Measurements from ENCODE around the gene FGGY.

The FGGY gene

DNA sequence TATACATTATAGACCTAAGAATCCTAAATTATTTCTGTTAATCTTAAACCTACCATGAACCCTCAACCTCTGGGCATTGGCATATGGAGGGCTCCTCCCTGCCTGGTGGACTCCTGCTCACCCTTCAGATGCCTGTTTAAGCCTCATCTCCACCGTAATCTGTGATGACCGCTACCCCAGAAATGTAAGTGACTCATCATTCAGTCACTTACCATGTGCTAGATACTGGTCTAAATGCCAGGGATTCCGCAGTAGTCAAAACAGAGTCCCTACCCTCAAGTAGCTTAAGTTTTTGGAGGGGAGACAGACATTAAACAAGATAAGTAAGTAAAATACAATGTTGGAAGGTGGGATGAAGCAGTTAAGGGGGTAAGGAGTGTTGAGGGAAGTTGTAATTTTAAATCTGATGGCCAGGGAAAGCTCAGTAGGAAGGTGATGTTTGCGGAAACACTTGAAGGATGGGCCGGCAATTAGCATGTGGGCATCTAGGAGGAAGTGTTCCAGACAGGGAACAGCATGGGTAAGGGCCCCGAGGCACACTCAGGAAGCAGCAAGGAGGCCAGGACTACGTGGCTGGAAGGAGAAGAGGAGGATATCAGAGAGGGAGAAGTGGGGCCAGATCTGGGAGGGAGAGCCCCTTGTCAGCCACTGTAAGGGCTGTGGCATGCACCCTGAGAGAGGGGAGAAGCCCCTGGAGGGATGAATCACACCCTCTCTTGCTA is 376.1 kb downstream of the FGGY start:
- H3K4me3 ChIP-seq (ENCODE audit: low read depth in 1 of 2, low read length in 2 of 2): no peak overlapping the region
- H3K27ac ChIP-seq (ENCODE audit: low read length): no peak overlapping the region
- no peaks in the 10 kb centered on the region for H4K20me1 ChIP-seq (ENCODE audit: insufficient read depth, low read length)
- no peaks in the 10 kb centered on the region for H3K27me3 ChIP-seq (ENCODE audit: insufficient read depth, low read length, poor library complexity)
- H3K9ac ChIP-seq (ENCODE audit: low read depth, low read length): no peak overlapping the region
- DNase-seq: no peak
- H3K36me3 ChIP-seq (ENCODE audit: insufficient read depth, low read length): no peaks in the 10 kb centered on the region
- ATAC-seq (ENCODE audit: insufficient read depth, low read depth): no peak
- TF ChIP-seq EZH2 (IDR thresholded peaks at IDR 0.05; ENCODE audit: borderline replicate concordance, low read depth, low read length, severe bottlenecking): no peak
- TF ChIP-seq, protein P1, sequence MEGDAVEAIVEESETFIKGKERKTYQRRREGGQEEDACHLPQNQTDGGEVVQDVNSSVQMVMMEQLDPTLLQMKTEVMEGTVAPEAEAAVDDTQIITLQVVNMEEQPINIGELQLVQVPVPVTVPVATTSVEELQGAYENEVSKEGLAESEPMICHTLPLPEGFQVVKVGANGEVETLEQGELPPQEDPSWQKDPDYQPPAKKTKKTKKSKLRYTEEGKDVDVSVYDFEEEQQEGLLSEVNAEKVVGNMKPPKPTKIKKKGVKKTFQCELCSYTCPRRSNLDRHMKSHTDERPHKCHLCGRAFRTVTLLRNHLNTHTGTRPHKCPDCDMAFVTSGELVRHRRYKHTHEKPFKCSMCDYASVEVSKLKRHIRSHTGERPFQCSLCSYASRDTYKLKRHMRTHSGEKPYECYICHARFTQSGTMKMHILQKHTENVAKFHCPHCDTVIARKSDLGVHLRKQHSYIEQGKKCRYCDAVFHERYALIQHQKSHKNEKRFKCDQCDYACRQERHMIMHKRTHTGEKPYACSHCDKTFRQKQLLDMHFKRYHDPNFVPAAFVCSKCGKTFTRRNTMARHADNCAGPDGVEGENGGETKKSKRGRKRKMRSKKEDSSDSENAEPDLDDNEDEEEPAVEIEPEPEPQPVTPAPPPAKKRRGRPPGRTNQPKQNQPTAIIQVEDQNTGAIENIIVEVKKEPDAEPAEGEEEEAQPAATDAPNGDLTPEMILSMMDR (IDR thresholded peaks at IDR 0.05; ENCODE audit: borderline replicate concordance, extremely low read depth, low read length, poor library complexity, severe bottlenecking): no peak
- no peaks in the 10 kb centered on the region for H3K9me3 ChIP-seq (ENCODE audit: insufficient read depth, low read length, severe bottlenecking)
- H3K4me1 ChIP-seq (ENCODE audit: insufficient read depth, low read length): no peaks in the 10 kb centered on the region
- H3K4me2 ChIP-seq (ENCODE audit: insufficient read depth, low read length): no peak overlapping the region
- H3K79me2 ChIP-seq (ENCODE audit: insufficient read depth, low read length): no peaks in the 10 kb centered on the region
- no peak overlapping the region for H2AFZ ChIP-seq (ENCODE audit: low read depth, low read length)

DNA sequence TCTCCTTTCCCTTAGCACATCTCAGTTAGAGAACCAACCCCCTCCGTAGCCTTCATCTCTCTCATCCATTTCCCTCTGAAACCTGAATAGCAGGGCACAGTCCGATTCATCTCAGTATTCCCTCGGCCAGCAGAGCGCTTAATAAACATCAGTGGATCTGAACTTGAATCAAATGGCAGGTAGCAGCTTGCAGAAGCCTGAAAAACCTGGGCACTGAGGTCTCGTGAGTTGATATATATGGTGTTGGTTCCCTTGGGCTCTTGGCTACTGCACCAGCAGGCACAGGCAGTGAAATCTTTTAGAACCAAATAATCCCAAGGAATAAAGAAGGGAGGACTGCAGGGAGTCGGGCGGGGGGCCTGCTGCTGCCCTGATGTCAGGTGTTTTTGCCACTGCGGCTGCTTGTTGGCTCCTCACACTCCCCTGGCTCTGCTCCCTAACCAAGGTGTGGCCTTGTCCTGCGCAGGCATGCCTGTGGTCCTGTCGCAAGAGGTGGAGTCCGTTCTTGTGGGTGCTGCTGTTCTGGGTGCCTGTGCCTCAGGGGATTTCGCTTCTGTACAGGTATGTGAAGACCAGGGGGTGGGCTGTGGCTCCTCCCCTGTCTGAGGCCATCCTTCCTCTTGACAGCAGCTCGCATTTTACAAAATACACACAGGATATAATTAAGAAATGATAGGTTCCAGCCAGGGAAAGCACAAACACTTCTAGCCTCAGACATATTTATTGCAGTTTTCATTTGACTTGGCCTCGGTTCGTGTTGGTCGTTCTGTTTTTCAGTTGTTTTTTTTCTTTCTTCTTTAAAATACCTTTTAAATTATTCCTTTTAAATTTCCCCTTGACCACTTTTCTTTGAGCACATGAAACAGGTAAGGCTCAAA is 376.9 kb downstream of the FGGY start:
- H3K4me1 ChIP-seq (ENCODE audit: insufficient read depth, low read length): no peaks in the 10 kb centered on the region
- H4K20me1 ChIP-seq (ENCODE audit: insufficient read depth, low read length): no peaks in the 10 kb centered on the region
- H3K79me2 ChIP-seq (ENCODE audit: insufficient read depth, low read length): no peaks in the 10 kb centered on the region
- no peak overlapping the region for H2AFZ ChIP-seq (ENCODE audit: low read depth, low read length)
- no peak overlapping the region for H3K4me3 ChIP-seq (ENCODE audit: low read depth in 1 of 2, low read length in 2 of 2)
- ATAC-seq (ENCODE audit: insufficient read depth, low read depth) (no peak), DNase-seq (no peak)
- H3K4me2 ChIP-seq (ENCODE audit: insufficient read depth, low read length): no peak overlapping the region
- H3K36me3 ChIP-seq (ENCODE audit: insufficient read depth, low read length): no peaks in the 10 kb centered on the region
- H3K27me3 ChIP-seq (ENCODE audit: insufficient read depth, low read length, poor library complexity): no peaks in the 10 kb centered on the region
- H3K27ac ChIP-seq (ENCODE audit: low read length): no peak overlapping the region
- H3K9me3 ChIP-seq (ENCODE audit: insufficient read depth, low read length, severe bottlenecking): no peaks in the 10 kb centered on the region
- H3K9ac ChIP-seq (ENCODE audit: low read depth, low read length): no peak overlapping the region
- TF ChIP-seq, protein P1 (IDR thresholded peaks at IDR 0.05; ENCODE audit: borderline replicate concordance, extremely low read depth, low read length, poor library complexity, severe bottlenecking): no peak
- no peak for TF ChIP-seq EZH2 (IDR thresholded peaks at IDR 0.05; ENCODE audit: borderline replicate concordance, low read depth, low read length, severe bottlenecking)

DNA sequence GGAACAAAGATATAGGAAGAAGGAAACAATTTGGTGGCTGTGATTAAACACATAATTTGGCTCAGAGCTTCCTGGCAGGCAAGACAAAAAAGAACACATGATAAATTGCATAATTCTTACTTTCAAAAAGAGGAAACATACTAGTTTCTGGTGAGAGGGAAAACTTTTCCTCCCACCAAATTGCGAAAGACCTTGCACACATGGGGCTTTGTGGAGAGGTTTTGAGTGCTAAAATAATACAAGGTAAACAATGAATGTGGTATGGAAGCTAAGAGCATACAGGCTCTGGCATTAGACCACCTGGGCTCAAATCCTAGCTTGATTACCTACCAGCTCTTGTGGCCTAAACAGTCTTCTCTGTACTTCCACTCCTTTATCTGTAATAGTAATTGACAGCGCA is 377.7 kb downstream of the FGGY start:
- DNase-seq (no peak), ATAC-seq (ENCODE audit: insufficient read depth, low read depth) (no peak)
- no peak for TF ChIP-seq EZH2 (IDR thresholded peaks at IDR 0.05; ENCODE audit: borderline replicate concordance, low read depth, low read length, severe bottlenecking)
- TF ChIP-seq, protein P1 (IDR thresholded peaks at IDR 0.05; ENCODE audit: borderline replicate concordance, extremely low read depth, low read length, poor library complexity, severe bottlenecking): no peak
- H3K27me3 ChIP-seq (ENCODE audit: insufficient read depth, low read length, poor library complexity): no peaks in the 10 kb centered on the region
- no peak overlapping the region for H3K27ac ChIP-seq (ENCODE audit: low read length)
- H3K4me1 ChIP-seq (ENCODE audit: insufficient read depth, low read length): no peaks in the 10 kb centered on the region
- H3K79me2 ChIP-seq (ENCODE audit: insufficient read depth, low read length): no peaks in the 10 kb centered on the region
- no peaks in the 10 kb centered on the region for H3K9me3 ChIP-seq (ENCODE audit: insufficient read depth, low read length, severe bottlenecking)
- H3K4me3 ChIP-seq (ENCODE audit: low read depth in 1 of 2, low read length in 2 of 2): no peak overlapping the region
- H2AFZ ChIP-seq (ENCODE audit: low read depth, low read length): no peak overlapping the region
- no peaks in the 10 kb centered on the region for H4K20me1 ChIP-seq (ENCODE audit: insufficient read depth, low read length)
- H3K9ac ChIP-seq (ENCODE audit: low read depth, low read length): no peak overlapping the region
- no peak overlapping the region for H3K4me2 ChIP-seq (ENCODE audit: insufficient read depth, low read length)
- H3K36me3 ChIP-seq (ENCODE audit: insufficient read depth, low read length): no peaks in the 10 kb centered on the region

All from DND-41 (cell line).